HepG2 (cell line): ENCODE measurements around the gene PFN4. TPM values are rescaled to one million over a fixed set of nuclear protein-coding genes. Genes with fewer than 3 reads are reported as not detected.

Experiments used
- CBX5 ChIP-seq: sonication (generic); formaldehyde crosslinking; IDR thresholded peaks from 2 replicates; pipeline ENCODE4 v1.4.0; 2020; ENCODE audit warnings: missing genetic modification reagents, borderline replicate concordance
- EHMT2 ChIP-seq: fragments of 200-600 bp; sonication (generic); IDR thresholded peaks from 2 replicates; pipeline ENCODE4 v1.7.0; 2017; ENCODE audit warnings: antibody characterized with exemption, low read depth, low read length, borderline replicate concordance
- KDM4B ChIP-seq: sonication (generic); formaldehyde crosslinking; IDR thresholded peaks from 2 replicates; pipeline ENCODE4 v1.4.0; 2020; ENCODE audit warnings: missing genetic modification reagents
- KLF12 ChIP-seq: sonication (generic); formaldehyde crosslinking; IDR thresholded peaks from 2 replicates; pipeline ENCODE4 v1.4.0; 2020; ENCODE audit warnings: missing genetic modification reagents, borderline replicate concordance
- NCOA2 ChIP-seq: sonication (generic); formaldehyde crosslinking; IDR thresholded peaks from 2 replicates; pipeline ENCODE4 v1.8.0; 2022; ENCODE audit warnings: inconsistent platforms
- NFKB2 ChIP-seq: sonication (generic); formaldehyde crosslinking; IDR thresholded peaks from 2 replicates; pipeline ENCODE4 v1.4.0; 2020; ENCODE audit warnings: missing genetic modification reagents, borderline replicate concordance
- RXRB ChIP-seq: IDR thresholded peaks from 2 replicates; pipeline ENCODE4 v1.6.1; 2016; ENCODE audit warnings: borderline replicate concordance, missing genetic modification reagents, missing compliant biosample characterization
- SKI ChIP-seq: fragments of 450-650 bp; IDR thresholded peaks from one replicate; pipeline ENCODE4 v1.6.1; 2018; ENCODE audit warnings: mild to moderate bottlenecking; ENCODE audit not compliant: partially characterized antibody
- SMC3 ChIP-seq: IDR thresholded peaks from 2 replicates; pipeline ENCODE4 v1.6.1; 2011; ENCODE audit warnings: low read length, improper control_type of control experiment
- ZC3H4 ChIP-seq: sonication (generic); formaldehyde crosslinking; IDR thresholded peaks from 2 replicates; pipeline ENCODE4 v1.4.0; 2020; ENCODE audit warnings: missing genetic modification reagents, borderline replicate concordance
- ZNF143 ChIP-seq: sonication (generic); formaldehyde crosslinking; IDR thresholded peaks from 2 replicates; pipeline ENCODE4 v1.4.0; 2020; ENCODE audit warnings: missing genetic modification reagents
- ZNF232 ChIP-seq: sonication (generic); formaldehyde crosslinking; IDR thresholded peaks from 2 replicates; pipeline ENCODE4 v1.4.0; 2020; ENCODE audit warnings: missing genetic modification reagents, borderline replicate concordance
- ZNF713 ChIP-seq: sonication (generic); formaldehyde crosslinking; IDR thresholded peaks from 2 replicates; pipeline ENCODE4 v1.4.0; 2020; ENCODE audit warnings: mild to moderate bottlenecking, missing genetic modification reagents
- ZNF792 ChIP-seq: IDR thresholded peaks from 2 replicates; pipeline ENCODE4 v1.6.1; 2016
- ZNF891 ChIP-seq: sonication (generic); formaldehyde crosslinking; IDR thresholded peaks from 2 replicates; pipeline ENCODE4 v1.5.0; 2020; ENCODE audit warnings: mild to moderate bottlenecking, missing genetic modification reagents
- ZSCAN25 ChIP-seq: sonication (generic); formaldehyde crosslinking; IDR thresholded peaks from 2 replicates; pipeline ENCODE4 v1.8.0; 2022; ENCODE audit warnings: mild to moderate bottlenecking, missing genetic modification reagents
- polyA plus RNA-seq, 8 experiments: library from polyadenylated mRNA; depleted of rRNA in 3 of 8; stranded (reverse) in 7 of 8; unstranded in 1 of 8; fragments of >200 nt; fragmentation: Illumina TruSeq in 4 of 8; extraction: Trizol in 4 of 8; gene quantifications; 2 replicates each; pipeline versions ENCODE4 v1.2.1 to v1.2.3, GENCODE V29; 2011 to 2016; ENCODE audit warnings: low read depth in 4 of 8, missing spikeins in 1 of 8, mixed read lengths in 1 of 8; ENCODE audit not compliant: insufficient read depth in 1 of 8
- total RNA-seq, 5 experiments: library from RNA; depleted of rRNA; stranded (reverse); fragments of >200 nt; fragmentation: Illumina TruSeq; extraction: Trizol; gene quantifications; 2 replicates each; pipeline ENCODE4 v1.2.3, GENCODE V29; 2016; ENCODE audit warnings: low read depth in 1 of 5
- TF ChIP-seq, protein P1 (sequence below): sonication (generic); formaldehyde crosslinking; IDR thresholded peaks from 2 replicates; pipeline ENCODE4 v1.9.0; 2021; ENCODE audit warnings: missing genetic modification reagents, mild to moderate bottlenecking, borderline replicate concordance
- TF ChIP-seq, protein P2 (sequence below): sonication (generic); formaldehyde crosslinking; IDR thresholded peaks from 2 replicates; pipeline ENCODE4 v1.4.0; 2020; ENCODE audit warnings: missing genetic modification reagents
- TF ChIP-seq, protein P3 (sequence below): sonication (generic); formaldehyde crosslinking; IDR thresholded peaks from 2 replicates; pipeline ENCODE4 v1.8.1; 2023; ENCODE audit warnings: missing genetic modification reagents, mild to moderate bottlenecking, borderline replicate concordance

PFN4 gene
- total and polyA plus RNA-seq, 2 of the 13 experiments (the other 11 are each of a cell fraction or from before 2014, with no cell fraction given): 0.12 to 0.20 TPM

DNA sequence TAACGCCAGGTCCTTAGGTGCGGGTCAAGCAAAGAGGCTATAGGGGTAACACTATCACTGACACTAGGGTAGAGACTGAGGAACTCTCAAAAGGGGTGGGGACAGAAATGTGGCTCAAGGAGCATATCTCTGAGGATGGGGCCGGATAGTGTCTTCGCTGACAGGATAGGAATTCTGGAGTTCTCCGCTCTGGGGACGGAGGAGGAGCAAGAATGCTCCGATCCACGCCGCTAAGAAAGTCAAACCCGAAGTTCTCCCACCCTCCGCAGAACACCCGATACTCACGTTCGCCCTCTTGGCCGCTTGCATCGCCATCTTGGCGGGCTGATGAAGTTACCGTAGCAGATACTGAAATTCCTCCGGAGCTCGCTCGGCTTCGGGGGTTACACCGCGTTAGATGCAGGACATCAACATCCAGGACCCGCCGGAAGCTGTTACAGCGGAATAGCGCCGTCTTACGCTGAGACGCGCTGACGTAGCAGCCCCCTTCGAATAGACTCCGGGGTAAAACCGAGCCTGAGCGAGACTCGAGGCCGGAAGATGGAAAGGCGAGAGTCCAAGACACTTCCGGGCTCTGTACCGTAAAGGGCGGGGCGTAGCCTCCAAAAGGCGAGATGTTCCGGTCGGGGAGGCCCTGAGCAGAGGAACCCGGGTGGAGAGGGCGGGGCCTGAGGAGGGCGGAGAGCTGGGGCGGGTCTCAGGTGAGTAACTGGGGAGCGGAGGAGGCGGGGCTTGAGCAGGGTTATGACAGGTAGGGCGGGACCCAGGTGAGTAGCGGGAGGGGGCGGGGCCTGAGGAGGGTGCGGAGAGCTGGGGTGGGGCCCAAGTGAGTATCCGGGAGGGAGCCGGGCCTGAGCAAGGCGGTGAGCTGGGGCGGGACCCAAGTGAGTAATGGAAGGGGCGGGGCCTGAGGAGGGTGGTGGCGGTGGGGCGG is 47.0 kb downstream of the PFN4 start, which contains the start of gene SF3B6 (continued):
- no peak for TF ChIP-seq ZSCAN25 (CRISPR knock-in tag)
- peak; percentile 61; the same call in 1 of the 2 replicates for TF ChIP-seq ZNF713 (CRISPR knock-in tag)
- peak; percentile 88; the same call in 1 of the 2 replicates for TF ChIP-seq NFKB2 (CRISPR knock-in tag)
- no peak; the same call in 1 of the 2 replicates for TF ChIP-seq SMC3
- TF ChIP-seq KLF12: peak; percentile 98; the same call in 1 of the 2 replicates
- no peak for TF ChIP-seq ZC3H4
- peak; percentile 73 for TF ChIP-seq SKI
- TF ChIP-seq CBX5 (CRISPR knock-in tag): peak; percentile 100; the same call in 1 of the 2 replicates
- TF ChIP-seq ZNF792: peak; percentile 96
- TF ChIP-seq, protein P1, sequence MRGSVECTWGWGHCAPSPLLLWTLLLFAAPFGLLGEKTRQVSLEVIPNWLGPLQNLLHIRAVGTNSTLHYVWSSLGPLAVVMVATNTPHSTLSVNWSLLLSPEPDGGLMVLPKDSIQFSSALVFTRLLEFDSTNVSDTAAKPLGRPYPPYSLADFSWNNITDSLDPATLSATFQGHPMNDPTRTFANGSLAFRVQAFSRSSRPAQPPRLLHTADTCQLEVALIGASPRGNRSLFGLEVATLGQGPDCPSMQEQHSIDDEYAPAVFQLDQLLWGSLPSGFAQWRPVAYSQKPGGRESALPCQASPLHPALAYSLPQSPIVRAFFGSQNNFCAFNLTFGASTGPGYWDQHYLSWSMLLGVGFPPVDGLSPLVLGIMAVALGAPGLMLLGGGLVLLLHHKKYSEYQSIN (CRISPR knock-in tag): no peak
- TF ChIP-seq ZNF143: peak; percentile 75
- TF ChIP-seq, protein P2, sequence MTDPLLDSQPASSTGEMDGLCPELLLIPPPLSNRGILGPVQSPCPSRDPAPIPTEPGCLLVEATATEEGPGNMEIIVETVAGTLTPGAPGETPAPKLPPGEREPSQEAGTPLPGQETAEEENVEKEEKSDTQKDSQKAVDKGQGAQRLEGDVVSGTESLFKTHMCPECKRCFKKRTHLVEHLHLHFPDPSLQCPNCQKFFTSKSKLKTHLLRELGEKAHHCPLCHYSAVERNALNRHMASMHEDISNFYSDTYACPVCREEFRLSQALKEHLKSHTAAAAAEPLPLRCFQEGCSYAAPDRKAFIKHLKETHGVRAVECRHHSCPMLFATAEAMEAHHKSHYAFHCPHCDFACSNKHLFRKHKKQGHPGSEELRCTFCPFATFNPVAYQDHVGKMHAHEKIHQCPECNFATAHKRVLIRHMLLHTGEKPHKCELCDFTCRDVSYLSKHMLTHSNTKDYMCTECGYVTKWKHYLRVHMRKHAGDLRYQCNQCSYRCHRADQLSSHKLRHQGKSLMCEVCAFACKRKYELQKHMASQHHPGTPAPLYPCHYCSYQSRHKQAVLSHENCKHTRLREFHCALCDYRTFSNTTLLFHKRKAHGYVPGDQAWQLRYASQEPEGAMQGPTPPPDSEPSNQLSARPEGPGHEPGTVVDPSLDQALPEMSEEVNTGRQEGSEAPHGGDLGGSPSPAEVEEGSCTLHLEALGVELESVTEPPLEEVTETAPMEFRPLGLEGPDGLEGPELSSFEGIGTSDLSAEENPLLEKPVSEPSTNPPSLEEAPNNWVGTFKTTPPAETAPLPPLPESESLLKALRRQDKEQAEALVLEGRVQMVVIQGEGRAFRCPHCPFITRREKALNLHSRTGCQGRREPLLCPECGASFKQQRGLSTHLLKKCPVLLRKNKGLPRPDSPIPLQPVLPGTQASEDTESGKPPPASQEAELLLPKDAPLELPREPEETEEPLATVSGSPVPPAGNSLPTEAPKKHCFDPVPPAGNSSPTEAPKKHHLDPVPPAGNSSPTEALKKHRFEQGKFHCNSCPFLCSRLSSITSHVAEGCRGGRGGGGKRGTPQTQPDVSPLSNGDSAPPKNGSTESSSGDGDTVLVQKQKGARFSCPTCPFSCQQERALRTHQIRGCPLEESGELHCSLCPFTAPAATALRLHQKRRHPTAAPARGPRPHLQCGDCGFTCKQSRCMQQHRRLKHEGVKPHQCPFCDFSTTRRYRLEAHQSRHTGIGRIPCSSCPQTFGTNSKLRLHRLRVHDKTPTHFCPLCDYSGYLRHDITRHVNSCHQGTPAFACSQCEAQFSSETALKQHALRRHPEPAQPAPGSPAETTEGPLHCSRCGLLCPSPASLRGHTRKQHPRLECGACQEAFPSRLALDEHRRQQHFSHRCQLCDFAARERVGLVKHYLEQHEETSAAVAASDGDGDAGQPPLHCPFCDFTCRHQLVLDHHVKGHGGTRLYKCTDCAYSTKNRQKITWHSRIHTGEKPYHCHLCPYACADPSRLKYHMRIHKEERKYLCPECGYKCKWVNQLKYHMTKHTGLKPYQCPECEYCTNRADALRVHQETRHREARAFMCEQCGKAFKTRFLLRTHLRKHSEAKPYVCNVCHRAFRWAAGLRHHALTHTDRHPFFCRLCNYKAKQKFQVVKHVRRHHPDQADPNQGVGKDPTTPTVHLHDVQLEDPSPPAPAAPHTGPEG (CRISPR knock-in tag): peak; percentile 89
- TF ChIP-seq RXRB: peak; percentile 91
- peak; percentile 83 for TF ChIP-seq NCOA2 (CRISPR knock-in tag)
- no peak for TF ChIP-seq EHMT2
- 0 out of 2 replicates have a peak, but pooled peaks have one; percentile 73 for TF ChIP-seq ZNF232 (CRISPR knock-in tag)
- no peak for TF ChIP-seq KDM4B (CRISPR knock-in tag)
- TF ChIP-seq, protein P3, sequence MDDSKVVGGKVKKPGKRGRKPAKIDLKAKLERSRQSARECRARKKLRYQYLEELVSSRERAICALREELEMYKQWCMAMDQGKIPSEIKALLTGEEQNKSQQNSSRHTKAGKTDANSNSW (CRISPR knock-in tag): peak; percentile 61; the same call in 1 of the 2 replicates
- TF ChIP-seq ZNF891 (CRISPR knock-in tag): peak; percentile 96
